ENCODE results near the gene GRK5.

DNA sequence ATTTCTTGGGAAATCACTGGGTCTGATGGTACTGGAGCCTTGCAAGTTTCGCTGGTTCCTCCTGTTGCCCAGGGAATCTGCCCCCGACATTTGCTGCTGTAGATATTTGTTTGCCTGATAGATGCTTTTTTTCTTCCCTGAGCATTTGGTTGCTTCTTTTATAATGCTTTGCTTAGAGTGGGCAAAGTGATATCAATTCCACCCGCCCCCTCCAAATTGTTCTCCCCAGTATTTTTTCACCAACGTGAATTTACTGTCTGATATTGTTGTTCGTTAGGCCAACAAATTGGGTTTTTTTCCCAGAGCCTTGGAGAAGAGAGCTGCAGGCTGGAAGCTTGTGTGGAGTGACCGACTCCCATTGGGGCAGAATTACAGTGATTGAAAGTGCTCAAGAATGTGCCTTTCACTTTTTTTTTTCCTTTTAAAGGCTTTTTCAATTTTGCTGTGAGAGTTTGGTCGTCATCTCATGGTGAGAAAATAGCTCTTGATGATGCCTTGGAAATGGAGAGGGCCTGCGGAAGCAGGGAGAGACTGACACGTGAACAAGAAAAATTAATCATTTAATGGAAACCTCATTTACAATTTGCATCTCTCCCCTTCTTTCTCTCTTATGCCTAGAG, 2.5 kb downstream of the GRK5 start:
- TF ChIP-seq, protein P1, sequence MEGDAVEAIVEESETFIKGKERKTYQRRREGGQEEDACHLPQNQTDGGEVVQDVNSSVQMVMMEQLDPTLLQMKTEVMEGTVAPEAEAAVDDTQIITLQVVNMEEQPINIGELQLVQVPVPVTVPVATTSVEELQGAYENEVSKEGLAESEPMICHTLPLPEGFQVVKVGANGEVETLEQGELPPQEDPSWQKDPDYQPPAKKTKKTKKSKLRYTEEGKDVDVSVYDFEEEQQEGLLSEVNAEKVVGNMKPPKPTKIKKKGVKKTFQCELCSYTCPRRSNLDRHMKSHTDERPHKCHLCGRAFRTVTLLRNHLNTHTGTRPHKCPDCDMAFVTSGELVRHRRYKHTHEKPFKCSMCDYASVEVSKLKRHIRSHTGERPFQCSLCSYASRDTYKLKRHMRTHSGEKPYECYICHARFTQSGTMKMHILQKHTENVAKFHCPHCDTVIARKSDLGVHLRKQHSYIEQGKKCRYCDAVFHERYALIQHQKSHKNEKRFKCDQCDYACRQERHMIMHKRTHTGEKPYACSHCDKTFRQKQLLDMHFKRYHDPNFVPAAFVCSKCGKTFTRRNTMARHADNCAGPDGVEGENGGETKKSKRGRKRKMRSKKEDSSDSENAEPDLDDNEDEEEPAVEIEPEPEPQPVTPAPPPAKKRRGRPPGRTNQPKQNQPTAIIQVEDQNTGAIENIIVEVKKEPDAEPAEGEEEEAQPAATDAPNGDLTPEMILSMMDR (IDR thresholded peaks at IDR 0.05; ENCODE audit: borderline replicate concordance, extremely low read depth, low read length, poor library complexity, severe bottlenecking): no peak
- TF ChIP-seq EZH2 (IDR thresholded peaks at IDR 0.05; ENCODE audit: borderline replicate concordance, low read depth, low read length, severe bottlenecking): no peak
